HEK293T (cell line): ENCODE measurements around the gene MCRIP2.

Experiments used
- ARNT ChIP-seq: fragments of 450-650 bp; IDR thresholded peaks from 2 replicates; pipeline ENCODE4 v1.6.1; 2017; ENCODE audit warnings: mild to moderate bottlenecking
- BHLHE40 ChIP-seq: fragments of 450-650 bp; IDR thresholded peaks from 2 replicates; pipeline ENCODE4 v1.6.1; 2016; ENCODE audit warnings: mild to moderate bottlenecking, moderate library complexity, borderline replicate concordance
- CTBP1 ChIP-seq: fragments of 450-650 bp; IDR thresholded peaks from 2 replicates; pipeline ENCODE4 v1.6.1; 2016; ENCODE audit warnings: borderline replicate concordance
- ELF4 ChIP-seq: fragments of 450-650 bp; IDR thresholded peaks from 2 replicates; pipeline ENCODE4 v1.6.1; 2017; ENCODE audit warnings: antibody characterized with exemption
- FOXK2 ChIP-seq: fragments of 450-650 bp; IDR thresholded peaks from 2 replicates; pipeline ENCODE4 v1.6.1; 2016; ENCODE audit warnings: mild to moderate bottlenecking
- FOXM1 ChIP-seq: fragments of 450-650 bp; IDR thresholded peaks from 2 replicates; pipeline ENCODE4 v1.6.1; 2017; ENCODE audit warnings: mild to moderate bottlenecking, borderline replicate concordance
- HDGF ChIP-seq: fragments of 450-650 bp; IDR thresholded peaks from 2 replicates; pipeline ENCODE4 v1.6.1; 2017; ENCODE audit warnings: antibody characterized with exemption, borderline replicate concordance
- L3MBTL2 ChIP-seq: fragments of 450-650 bp; conservative IDR thresholded peaks from 2 replicates; pipeline ENCODE4 v1.6.1; 2016; ENCODE audit warnings: mild to moderate bottlenecking
- LEF1 ChIP-seq: fragments of 450-650 bp; IDR thresholded peaks from 2 replicates; pipeline ENCODE4 v1.6.1; 2017; ENCODE audit warnings: mild to moderate bottlenecking, borderline replicate concordance

GRCh38 chr16:672851-673250, 31.2 kb downstream of the MCRIP2 start:
- TF ChIP-seq FOXK2 (no peak), ELF4 (no peak), HDGF (no peak), L3MBTL2 (no peak), ARNT (no peak), LEF1 (no peak), FOXM1 (no peak), CTBP1 (no peak), BHLHE40 (no peak)
